ENCODE data around the gene ITPR1.

DNA sequence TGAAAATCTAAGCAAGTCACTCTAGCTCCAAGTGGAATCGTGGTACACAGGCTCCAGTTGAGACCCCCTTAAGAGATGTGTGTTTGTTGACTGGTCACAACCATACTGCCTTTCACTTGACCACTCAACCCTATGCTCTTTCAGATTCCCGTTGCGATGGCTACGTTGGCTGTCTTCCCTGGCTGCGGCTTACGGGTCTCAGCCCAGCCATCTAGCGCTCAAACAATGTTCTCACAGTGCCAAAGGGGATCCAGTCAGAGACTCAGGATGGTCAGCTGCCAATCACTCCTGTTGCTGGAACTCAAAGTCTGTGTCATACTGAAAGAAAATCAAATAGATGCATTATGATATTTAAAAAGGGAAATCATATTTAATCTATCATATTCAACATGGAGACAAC is 237.6 kb downstream of the ITPR1 start:
- TF ChIP-seq, protein P1, sequence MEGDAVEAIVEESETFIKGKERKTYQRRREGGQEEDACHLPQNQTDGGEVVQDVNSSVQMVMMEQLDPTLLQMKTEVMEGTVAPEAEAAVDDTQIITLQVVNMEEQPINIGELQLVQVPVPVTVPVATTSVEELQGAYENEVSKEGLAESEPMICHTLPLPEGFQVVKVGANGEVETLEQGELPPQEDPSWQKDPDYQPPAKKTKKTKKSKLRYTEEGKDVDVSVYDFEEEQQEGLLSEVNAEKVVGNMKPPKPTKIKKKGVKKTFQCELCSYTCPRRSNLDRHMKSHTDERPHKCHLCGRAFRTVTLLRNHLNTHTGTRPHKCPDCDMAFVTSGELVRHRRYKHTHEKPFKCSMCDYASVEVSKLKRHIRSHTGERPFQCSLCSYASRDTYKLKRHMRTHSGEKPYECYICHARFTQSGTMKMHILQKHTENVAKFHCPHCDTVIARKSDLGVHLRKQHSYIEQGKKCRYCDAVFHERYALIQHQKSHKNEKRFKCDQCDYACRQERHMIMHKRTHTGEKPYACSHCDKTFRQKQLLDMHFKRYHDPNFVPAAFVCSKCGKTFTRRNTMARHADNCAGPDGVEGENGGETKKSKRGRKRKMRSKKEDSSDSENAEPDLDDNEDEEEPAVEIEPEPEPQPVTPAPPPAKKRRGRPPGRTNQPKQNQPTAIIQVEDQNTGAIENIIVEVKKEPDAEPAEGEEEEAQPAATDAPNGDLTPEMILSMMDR (IDR thresholded peaks at IDR 0.05), result no peak
- TF ChIP-seq POLR2A (IDR thresholded peaks at IDR 0.05), result no peak

Measured in heart left ventricle (tissue), 13 donors.